ENCODE measurements around the gene ACO2.
"Not testable (repeated sequence)": the region's sequence is repeated elsewhere in the genome, so short reads cannot be mapped to it uniquely, and the experiment has no call there.

The ACO2 gene

GRCh38 chr22:41468381-41469217 lies at the start of gene ACO2, which contains the start of gene PHF5A:
Gene ACO2 (plus strand): TSS chr22:41469117. CDS start chr22:41469147, 30 bp downstream.
Gene PHF5A (minus strand): TSS chr22:41468692. CDS start chr22:41468653, 39 bp downstream.
- DNase-seq, result peak; percentile 84 to 95

DNA sequence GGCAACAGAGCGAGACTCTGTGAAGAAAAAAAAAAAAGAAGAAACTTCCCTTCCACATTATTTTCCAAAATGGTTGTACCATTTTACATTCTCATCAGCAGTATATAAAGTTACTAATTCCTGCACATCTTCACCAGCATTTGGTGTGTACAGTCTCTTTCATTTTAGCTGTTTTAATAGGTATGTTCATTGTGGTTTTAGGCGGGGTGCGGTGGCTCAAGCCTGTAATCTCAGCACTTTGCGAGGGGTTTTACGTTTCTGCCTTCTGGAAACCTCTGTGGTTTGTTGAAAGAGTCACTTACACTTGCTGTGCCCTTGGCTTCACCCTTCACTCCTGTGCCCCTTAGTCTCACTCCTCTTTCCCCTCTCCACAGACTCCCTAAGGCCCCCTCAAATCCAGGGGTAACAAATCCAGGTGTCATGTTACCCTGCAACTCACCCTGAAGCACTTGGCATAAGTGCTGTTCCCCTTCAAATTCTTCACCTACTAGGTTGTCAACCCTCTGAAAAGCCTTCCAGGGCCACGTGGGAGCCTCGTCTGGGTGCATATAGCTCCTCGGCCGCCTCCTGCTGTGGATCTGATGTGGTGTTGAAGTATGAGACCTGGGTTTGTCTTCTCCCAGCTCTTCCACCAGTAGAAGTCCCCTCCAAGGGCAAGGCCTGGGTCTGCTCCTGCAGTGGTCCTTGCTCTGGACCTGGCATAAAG lies 43.1 kb upstream of the ACO2 start:
- no peak for DNase-seq

- no peak for DNase-seq
Observed at GRCh38 chr22:41429232-41429950, 39.5 kb upstream of the ACO2 start.

DNA sequence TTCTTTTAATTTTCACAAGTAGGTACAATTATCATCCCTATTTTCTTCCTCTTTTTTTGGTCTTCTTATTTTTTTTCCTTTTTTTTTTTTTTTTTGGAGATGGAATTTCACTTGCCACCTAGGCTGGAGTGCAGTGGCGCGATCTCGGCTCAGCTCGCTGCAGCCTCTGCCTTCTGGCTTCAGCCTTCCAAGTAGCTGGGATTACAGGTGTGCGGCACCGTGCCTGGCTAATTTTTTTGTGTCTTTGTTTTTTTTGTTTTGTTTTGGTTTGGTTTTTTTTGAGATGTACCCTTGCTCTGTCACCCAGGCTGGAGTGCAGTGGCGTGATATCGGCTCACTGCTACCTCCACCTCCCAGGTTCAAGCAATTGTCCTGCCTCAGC lies 39.0 kb upstream of the ACO2 start:
- no peak for DNase-seq

DNA sequence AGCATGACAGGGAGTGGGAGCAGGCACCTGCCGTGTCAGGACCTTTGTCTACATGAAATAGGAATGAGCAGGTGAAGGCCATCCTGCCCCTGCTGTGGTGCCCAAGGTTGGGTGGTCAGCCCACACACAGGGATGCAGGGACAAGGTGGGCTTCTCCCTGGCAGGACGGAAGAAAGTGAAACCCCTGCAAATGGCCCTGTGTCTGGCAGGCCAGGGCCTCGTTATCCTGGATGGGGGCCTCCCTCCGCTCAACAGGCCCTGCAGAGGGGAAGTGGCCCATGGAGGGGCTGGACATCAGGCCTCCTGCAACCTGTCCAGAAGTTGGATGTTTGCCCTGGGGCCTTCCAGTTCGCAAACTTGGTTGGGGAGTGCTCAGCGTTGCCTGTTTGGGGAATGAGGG lies 37.3 kb upstream of the ACO2 start:
- no peak for DNase-seq

- not testable (repeated sequence) for DNase-seq
Observed at GRCh38 chr22:41433480-41433879, 35.4 kb upstream of the ACO2 start.

DNA sequence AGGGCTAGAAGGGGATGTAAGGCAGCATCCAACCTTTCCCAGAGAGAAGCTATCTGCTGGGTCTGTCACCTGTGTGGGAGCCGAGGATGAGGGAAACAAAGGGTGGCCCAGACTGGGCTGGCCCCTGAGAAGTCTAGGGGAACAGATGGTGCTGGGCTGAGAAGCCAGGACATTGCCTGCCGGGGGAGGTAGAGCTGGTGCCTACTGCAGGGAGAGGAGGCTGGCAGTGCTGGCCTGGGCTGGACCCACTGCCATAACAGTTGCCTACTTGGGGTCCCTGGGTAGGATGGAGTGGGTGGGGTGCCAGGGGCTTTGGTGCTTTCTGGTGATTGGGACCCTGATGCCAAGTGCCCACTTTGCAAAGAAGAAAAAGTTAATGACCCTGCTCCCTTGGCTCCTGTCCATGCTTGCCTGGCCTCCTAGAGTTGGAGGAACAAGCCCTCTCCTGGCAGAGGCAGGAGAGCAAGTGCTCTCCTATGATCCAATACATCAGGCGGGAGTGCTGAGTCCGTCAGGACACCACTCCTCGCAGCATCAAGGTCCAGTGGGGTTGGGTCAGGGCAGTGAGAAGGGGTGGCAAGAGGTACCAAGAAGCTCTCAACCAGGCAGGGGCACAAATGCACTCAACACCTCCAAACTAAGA lies 34.4 kb upstream of the ACO2 start:
- DNase-seq, result not testable (repeated sequence)

- no peak for DNase-seq
Observed at GRCh38 chr22:41435560-41435959, 33.4 kb upstream of the ACO2 start.

- no peak for DNase-seq
Observed at GRCh38 chr22:41436322-41437113, 32.4 kb upstream of the ACO2 start.

DNA sequence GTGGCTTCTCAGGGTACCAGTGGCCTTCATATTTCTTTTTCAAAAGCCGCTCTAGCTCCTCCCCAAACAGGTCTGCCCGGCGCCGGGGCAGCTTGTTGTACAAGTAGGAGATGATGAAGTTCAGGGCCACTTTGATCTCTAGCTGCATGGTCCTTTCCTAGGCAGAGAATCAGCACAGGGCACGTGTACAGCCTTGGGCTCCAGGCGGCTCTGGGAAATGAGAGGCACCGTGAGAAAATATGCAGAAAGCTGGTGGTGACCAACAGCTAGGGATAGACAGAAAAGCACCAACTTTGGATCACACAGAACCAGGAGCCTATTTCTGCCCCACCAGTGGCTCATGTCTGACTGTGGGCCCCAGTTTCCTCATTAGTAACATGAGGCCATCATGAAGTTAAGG lies 31.7 kb upstream of the ACO2 start:
- DNase-seq, result no peak

- DNase-seq, result not testable (repeated sequence)
Observed at GRCh38 chr22:41440511-41440910, 28.4 kb upstream of the ACO2 start.

GRCh38 chr22:41442240-41442792 lies 26.6 kb upstream of the ACO2 start:
- no peak for DNase-seq

- DNase-seq, result peak; percentile 68 to 75
Observed at GRCh38 chr22:41444360-41445128, 24.4 kb upstream of the ACO2 start.

- DNase-seq, result no peak
Observed at GRCh38 chr22:41445129-41446056, 23.5 kb upstream of the ACO2 start.

- no peak for DNase-seq
Observed at GRCh38 chr22:41446057-41446501, 22.8 kb upstream of the ACO2 start.

- DNase-seq, result peak; percentile 49 to 50
Observed at GRCh38 chr22:41446639-41447434, 22.1 kb upstream of the ACO2 start, which contains the start of gene TOB2. Gene TOB2 (minus strand): TSS chr22:41446801. CDS start chr22:41437345, 9,456 bp downstream.

- DNase-seq, result no peak
Observed at GRCh38 chr22:41447435-41448188, 21.3 kb upstream of the ACO2 start.
